Middle frontal gyrus (tissue), 1 donor: ENCODE measurements around the gene ERBB4.
"Not testable (repeated sequence)": the region's sequence is repeated elsewhere in the genome, so short reads cannot be mapped to it uniquely, and the experiment has no call there.

Source experiments
- DNase-seq: peaks from one replicate; pipeline ENCODE4 v3.0.0-alpha.2; 2015; ENCODE audit warnings: low spot score; ENCODE audit errors: extremely low spot score

Gene ERBB4

GRCh38 chr2:212015588-212015987 is 523.0 kb downstream of the ERBB4 start:
- DNase-seq: no peak

GRCh38 chr2:212013626-212014025 is 525.0 kb downstream of the ERBB4 start:
- DNase-seq: no peak

- not testable (repeated sequence) for DNase-seq
Measured at GRCh38 chr2:212010305-212010704, 528.3 kb downstream of the ERBB4 start.

GRCh38 chr2:212007972-212008371 is 530.6 kb downstream of the ERBB4 start:
- no peak for DNase-seq

- DNase-seq: no peak
Measured at GRCh38 chr2:212005085-212005671, 533.4 kb downstream of the ERBB4 start.

- DNase-seq: no peak
Measured at GRCh38 chr2:212001325-212001724, 537.3 kb downstream of the ERBB4 start.

GRCh38 chr2:211996857-211997256 is 541.7 kb downstream of the ERBB4 start:
- no peak for DNase-seq

GRCh38 chr2:211994806-211995205 is 543.8 kb downstream of the ERBB4 start:
- no peak for DNase-seq

- no peak for DNase-seq
Measured at GRCh38 chr2:211990335-211990734, 548.3 kb downstream of the ERBB4 start.

- no peak for DNase-seq
Measured at GRCh38 chr2:211986313-211986712, 552.3 kb downstream of the ERBB4 start.

GRCh38 chr2:211985393-211985792 is 553.2 kb downstream of the ERBB4 start:
- no peak for DNase-seq

GRCh38 chr2:211982162-211982561 is 556.4 kb downstream of the ERBB4 start:
- no peak for DNase-seq

GRCh38 chr2:211981451-211981850 is 557.2 kb downstream of the ERBB4 start:
- DNase-seq: no peak

- no peak for DNase-seq
Measured at GRCh38 chr2:211976076-211976475, 562.5 kb downstream of the ERBB4 start.

GRCh38 chr2:211967234-211967633 is 571.4 kb downstream of the ERBB4 start:
- no peak for DNase-seq

GRCh38 chr2:211963969-211964368 is 574.6 kb downstream of the ERBB4 start:
- no peak for DNase-seq

GRCh38 chr2:211957799-211958198 is 580.8 kb downstream of the ERBB4 start:
- DNase-seq: no peak

- no peak for DNase-seq
Measured at GRCh38 chr2:211955648-211956047, 583.0 kb downstream of the ERBB4 start.

- no peak for DNase-seq
Measured at GRCh38 chr2:211948932-211949331, 589.7 kb downstream of the ERBB4 start.

GRCh38 chr2:211946960-211947359 is 591.6 kb downstream of the ERBB4 start:
- no peak for DNase-seq

- DNase-seq: no peak
Measured at GRCh38 chr2:211944572-211944971, 594.0 kb downstream of the ERBB4 start.

- no peak for DNase-seq
Measured at GRCh38 chr2:211942153-211942552, 596.4 kb downstream of the ERBB4 start.

GRCh38 chr2:211941216-211941747 is 597.3 kb downstream of the ERBB4 start:
- DNase-seq: no peak

GRCh38 chr2:211939177-211939576 is 599.4 kb downstream of the ERBB4 start:
- no peak for DNase-seq
